Neural cell (in vitro differentiated cells): Measurements from ENCODE around the gene DGKI. TPM values are rescaled to one million over a fixed set of nuclear protein-coding genes. Genes with fewer than 3 reads are reported as not detected.

Experiments
- H2AFZ ChIP-seq: fragments of 200-600, 300-800 bp; sonication (generic), shearing (Covaris generic); 2 replicates; pipeline ENCODE4 v1.6.0; 2014; ENCODE audit warnings: low read depth, mild to moderate bottlenecking, antibody characterized with exemption, low read length, moderate library complexity
- H3F3A ChIP-seq: fragments of 200-600 bp; shearing (Covaris generic); 2 replicates; pipeline ENCODE4 v1.6.1; 2016; ENCODE audit warnings: mild to moderate bottlenecking, moderate library complexity, mixed read lengths, antibody characterized with exemption, low read length; ENCODE audit not compliant: insufficient read depth, poor library complexity, severe bottlenecking
- H3K27ac ChIP-seq: fragments of 200-600, 300-800 bp; sonication (generic), shearing (Covaris generic); 2 replicates; pipeline ENCODE4 v1.5.1; 2014; ENCODE audit warnings: mild to moderate bottlenecking, low read length, moderate library complexity
- H3K27me3 ChIP-seq: fragments of 300-800, 200-600 bp; sonication (generic), shearing (Covaris generic); 2 replicates; pipeline ENCODE4 v1.6.0; 2014; ENCODE audit warnings: mild to moderate bottlenecking, low read depth, low read length, moderate library complexity; ENCODE audit not compliant: insufficient read depth
- H3K36me3 ChIP-seq: fragments of 300-800, 200-600 bp; sonication (generic), shearing (Covaris generic); 2 replicates; pipeline ENCODE4 v1.5.1; 2014; ENCODE audit warnings: mild to moderate bottlenecking, antibody characterized with exemption, low read length, moderate library complexity; ENCODE audit not compliant: insufficient read depth
- H3K4me2 ChIP-seq: fragments of 300-800, 200-600 bp; sonication (generic), shearing (Covaris generic); 2 replicates; pipeline ENCODE4 v1.6.0; 2014; ENCODE audit warnings: mild to moderate bottlenecking, low read length
- H3K4me3 ChIP-seq: fragments of 300-800, 200-600 bp; sonication (generic), shearing (Covaris generic); 2 replicates; pipeline ENCODE4 v1.5.1; 2014; ENCODE audit warnings: mild to moderate bottlenecking, low read length, moderate library complexity
- H3K79me2 ChIP-seq: fragments of 200-600 bp; shearing (Covaris generic); replicated peaks from 2 replicates; pipeline ENCODE4 v1.6.0; 2014; ENCODE audit warnings: mild to moderate bottlenecking, low read length, moderate library complexity; ENCODE audit not compliant: insufficient read depth
- H3K9ac ChIP-seq: fragments of 300-800, 200-600 bp; sonication (generic), shearing (Covaris generic); 2 replicates; pipeline ENCODE4 v1.6.1; 2016; ENCODE audit warnings: mild to moderate bottlenecking, low read length, mixed read lengths
- H3K9me2 ChIP-seq: fragments of 200-600 bp; shearing (Covaris generic); 2 replicates; pipeline ENCODE4 v1.6.1; 2016; ENCODE audit warnings: mild to moderate bottlenecking, low read length, mixed read lengths; ENCODE audit not compliant: insufficient read depth
- H3K9me3 ChIP-seq: fragments of 200-600, 300-800 bp; sonication (generic), shearing (Covaris generic); 2 replicates; pipeline ENCODE4 v1.6.1; 2016; ENCODE audit warnings: mild to moderate bottlenecking, mixed run types, low read length, moderate library complexity, mixed read lengths
- H4K20me1 ChIP-seq: fragments of 200-600 bp; shearing (Covaris generic); 2 replicates; pipeline ENCODE4 v1.6.1; 2016; ENCODE audit warnings: mild to moderate bottlenecking, mixed run types; ENCODE audit not compliant: insufficient read depth
- CTCF ChIP-seq: fragments of 450-650 bp; IDR thresholded peaks from 2 replicates; pipeline ENCODE4 v1.5.1; 2014; ENCODE audit warnings: antibody characterized with exemption, mild to moderate bottlenecking, moderate library complexity; ENCODE audit not compliant: poor library complexity, severe bottlenecking
- EP300 ChIP-seq: fragments of 450-650 bp; conservative IDR thresholded peaks from 2 replicates; pipeline ENCODE4 v1.6.1; 2014; ENCODE audit warnings: antibody characterized with exemption, mild to moderate bottlenecking, moderate library complexity; ENCODE audit not compliant: poor library complexity, severe bottlenecking
- EZH2 ChIP-seq: fragments of 200-600, 300-800 bp; shearing (Covaris generic), sonication (generic); IDR thresholded peaks from 2 replicates; pipeline ENCODE4 v1.6.1; 2014; ENCODE audit warnings: antibody characterized with exemption, low read length, borderline replicate concordance, mild to moderate bottlenecking; ENCODE audit not compliant: insufficient read depth, poor library complexity, severe bottlenecking
- MXI1 ChIP-seq: fragments of 450-650 bp; conservative IDR thresholded peaks from 2 replicates; pipeline ENCODE4 v1.6.1; 2014; ENCODE audit warnings: antibody characterized with exemption, mild to moderate bottlenecking; ENCODE audit not compliant: poor library complexity, severe bottlenecking
- POLR2AphosphoS5 ChIP-seq: IDR thresholded peaks from 2 replicates; pipeline ENCODE4 v1.6.1; 2012
- RAD21 ChIP-seq: fragments of 450-650 bp; conservative IDR thresholded peaks from 2 replicates; pipeline ENCODE4 v1.6.1; 2014; ENCODE audit warnings: antibody characterized with exemption, mild to moderate bottlenecking, moderate library complexity
- SMC3 ChIP-seq: fragments of 450-650 bp; conservative IDR thresholded peaks from 2 replicates; pipeline ENCODE4 v1.6.1; 2014; ENCODE audit warnings: antibody characterized with exemption, mild to moderate bottlenecking, moderate library complexity; ENCODE audit not compliant: poor library complexity
- TAF1 ChIP-seq: IDR thresholded peaks from 2 replicates; pipeline ENCODE4 v1.6.1; 2012; ENCODE audit warnings: low read depth
- polyA plus RNA-seq: library from polyadenylated mRNA; depleted of rRNA; stranded (reverse); fragments of >200 nt; gene quantifications from 2 replicates; pipeline ENCODE4 v1.2.3, GENCODE V29; 2014
- TF ChIP-seq, protein P1 (sequence below): IDR thresholded peaks from 2 replicates; pipeline ENCODE4 v1.6.1; 2012; ENCODE audit warnings: borderline replicate concordance

The DGKI gene
- polyA plus RNA-seq, 1 donor from 2014 or later = 15.8 TPM

- Histone ChIP-seq H3K9me2 (no peaks in the 10 kb centered on the region), H3K27ac (no peak overlapping the region), H3K27me3 (no peaks in the 10 kb centered on the region), H3K4me2 (no peak overlapping the region), H3K4me3 (no peak overlapping the region), H3K36me3 (no peaks in the 10 kb centered on the region), H3K9ac (no peak overlapping the region), H3F3A (no peaks in the 10 kb centered on the region), H3K9me3 (no peaks in the 10 kb centered on the region), H4K20me1 (no peaks in the 10 kb centered on the region), H2AFZ (no peak overlapping the region), H3K79me2 (no peaks in the 10 kb centered on the region)
- no peak for TF ChIP-seq CTCF
Observed at GRCh38 chr7:137893143-137893742, 46.5 kb upstream of the DGKI start.

- Histone ChIP-seq H3K36me3 (no peaks in the 10 kb centered on the region), H3K9me3 (no peaks in the 10 kb centered on the region), H3F3A (no peaks in the 10 kb centered on the region), H3K9ac (no peak overlapping the region), H3K9me2 (no peaks in the 10 kb centered on the region), H3K27me3 (no peaks in the 10 kb centered on the region), H2AFZ (no peak overlapping the region), H3K4me2 (no peak overlapping the region), H3K27ac (no peak overlapping the region), H4K20me1 (no peaks in the 10 kb centered on the region), H3K79me2 (no peaks in the 10 kb centered on the region), H3K4me3 (no peak overlapping the region)
- TF ChIP-seq EP300 (no peak), RAD21 (no peak), CTCF (no peak), EZH2 (no peak), POLR2AphosphoS5 (no peak), SMC3 (no peak), TAF1 (no peak), MXI1 (no peak)
- TF ChIP-seq, protein P1, sequence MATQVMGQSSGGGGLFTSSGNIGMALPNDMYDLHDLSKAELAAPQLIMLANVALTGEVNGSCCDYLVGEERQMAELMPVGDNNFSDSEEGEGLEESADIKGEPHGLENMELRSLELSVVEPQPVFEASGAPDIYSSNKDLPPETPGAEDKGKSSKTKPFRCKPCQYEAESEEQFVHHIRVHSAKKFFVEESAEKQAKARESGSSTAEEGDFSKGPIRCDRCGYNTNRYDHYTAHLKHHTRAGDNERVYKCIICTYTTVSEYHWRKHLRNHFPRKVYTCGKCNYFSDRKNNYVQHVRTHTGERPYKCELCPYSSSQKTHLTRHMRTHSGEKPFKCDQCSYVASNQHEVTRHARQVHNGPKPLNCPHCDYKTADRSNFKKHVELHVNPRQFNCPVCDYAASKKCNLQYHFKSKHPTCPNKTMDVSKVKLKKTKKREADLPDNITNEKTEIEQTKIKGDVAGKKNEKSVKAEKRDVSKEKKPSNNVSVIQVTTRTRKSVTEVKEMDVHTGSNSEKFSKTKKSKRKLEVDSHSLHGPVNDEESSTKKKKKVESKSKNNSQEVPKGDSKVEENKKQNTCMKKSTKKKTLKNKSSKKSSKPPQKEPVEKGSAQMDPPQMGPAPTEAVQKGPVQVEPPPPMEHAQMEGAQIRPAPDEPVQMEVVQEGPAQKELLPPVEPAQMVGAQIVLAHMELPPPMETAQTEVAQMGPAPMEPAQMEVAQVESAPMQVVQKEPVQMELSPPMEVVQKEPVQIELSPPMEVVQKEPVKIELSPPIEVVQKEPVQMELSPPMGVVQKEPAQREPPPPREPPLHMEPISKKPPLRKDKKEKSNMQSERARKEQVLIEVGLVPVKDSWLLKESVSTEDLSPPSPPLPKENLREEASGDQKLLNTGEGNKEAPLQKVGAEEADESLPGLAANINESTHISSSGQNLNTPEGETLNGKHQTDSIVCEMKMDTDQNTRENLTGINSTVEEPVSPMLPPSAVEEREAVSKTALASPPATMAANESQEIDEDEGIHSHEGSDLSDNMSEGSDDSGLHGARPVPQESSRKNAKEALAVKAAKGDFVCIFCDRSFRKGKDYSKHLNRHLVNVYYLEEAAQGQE = no peak
Observed at GRCh38 chr7:137891016-137891655, 44.4 kb upstream of the DGKI start.
